ENCODE data around the gene CHRNE.

DNA sequence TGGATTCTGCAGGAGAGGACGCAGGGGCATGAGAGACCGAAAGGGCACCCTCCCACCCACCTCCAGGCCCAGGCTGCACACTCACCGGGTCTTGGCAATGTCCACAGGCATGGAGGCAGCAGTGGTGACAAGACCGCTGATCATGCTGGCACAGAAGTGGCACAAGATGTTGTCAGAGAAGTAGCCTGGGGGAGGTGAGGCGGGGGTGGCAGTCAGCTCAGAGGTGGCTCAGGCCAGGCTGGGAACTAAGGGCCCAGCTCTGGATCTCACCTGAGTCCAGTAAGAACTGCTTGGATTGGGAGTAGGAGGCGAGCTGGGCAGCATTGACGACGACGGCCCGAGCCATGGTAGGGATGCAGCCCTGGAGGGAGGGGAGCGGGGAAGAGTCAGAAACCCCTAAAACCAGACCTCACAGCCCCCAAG, 35.2 kb upstream of the CHRNE start:
- TF ChIP-seq, protein P1, sequence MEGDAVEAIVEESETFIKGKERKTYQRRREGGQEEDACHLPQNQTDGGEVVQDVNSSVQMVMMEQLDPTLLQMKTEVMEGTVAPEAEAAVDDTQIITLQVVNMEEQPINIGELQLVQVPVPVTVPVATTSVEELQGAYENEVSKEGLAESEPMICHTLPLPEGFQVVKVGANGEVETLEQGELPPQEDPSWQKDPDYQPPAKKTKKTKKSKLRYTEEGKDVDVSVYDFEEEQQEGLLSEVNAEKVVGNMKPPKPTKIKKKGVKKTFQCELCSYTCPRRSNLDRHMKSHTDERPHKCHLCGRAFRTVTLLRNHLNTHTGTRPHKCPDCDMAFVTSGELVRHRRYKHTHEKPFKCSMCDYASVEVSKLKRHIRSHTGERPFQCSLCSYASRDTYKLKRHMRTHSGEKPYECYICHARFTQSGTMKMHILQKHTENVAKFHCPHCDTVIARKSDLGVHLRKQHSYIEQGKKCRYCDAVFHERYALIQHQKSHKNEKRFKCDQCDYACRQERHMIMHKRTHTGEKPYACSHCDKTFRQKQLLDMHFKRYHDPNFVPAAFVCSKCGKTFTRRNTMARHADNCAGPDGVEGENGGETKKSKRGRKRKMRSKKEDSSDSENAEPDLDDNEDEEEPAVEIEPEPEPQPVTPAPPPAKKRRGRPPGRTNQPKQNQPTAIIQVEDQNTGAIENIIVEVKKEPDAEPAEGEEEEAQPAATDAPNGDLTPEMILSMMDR (IDR thresholded peaks at IDR 0.05), result no peak
- no peak for TF ChIP-seq ZFX (IDR thresholded peaks at IDR 0.05; ENCODE audit: borderline replicate concordance)
